ENCODE measurements around the gene SNX2. TPM values are rescaled to one million over a fixed set of nuclear protein-coding genes. Genes with fewer than 3 reads are reported as not detected.

The SNX2 gene, protein sequence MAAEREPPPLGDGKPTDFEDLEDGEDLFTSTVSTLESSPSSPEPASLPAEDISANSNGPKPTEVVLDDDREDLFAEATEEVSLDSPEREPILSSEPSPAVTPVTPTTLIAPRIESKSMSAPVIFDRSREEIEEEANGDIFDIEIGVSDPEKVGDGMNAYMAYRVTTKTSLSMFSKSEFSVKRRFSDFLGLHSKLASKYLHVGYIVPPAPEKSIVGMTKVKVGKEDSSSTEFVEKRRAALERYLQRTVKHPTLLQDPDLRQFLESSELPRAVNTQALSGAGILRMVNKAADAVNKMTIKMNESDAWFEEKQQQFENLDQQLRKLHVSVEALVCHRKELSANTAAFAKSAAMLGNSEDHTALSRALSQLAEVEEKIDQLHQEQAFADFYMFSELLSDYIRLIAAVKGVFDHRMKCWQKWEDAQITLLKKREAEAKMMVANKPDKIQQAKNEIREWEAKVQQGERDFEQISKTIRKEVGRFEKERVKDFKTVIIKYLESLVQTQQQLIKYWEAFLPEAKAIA
- total RNA-seq (2022; extraction: Qiagen RNA extraction) = 36.0 to 60.0 TPM (median 38.9 TPM) in 5 replicates

DNA sequence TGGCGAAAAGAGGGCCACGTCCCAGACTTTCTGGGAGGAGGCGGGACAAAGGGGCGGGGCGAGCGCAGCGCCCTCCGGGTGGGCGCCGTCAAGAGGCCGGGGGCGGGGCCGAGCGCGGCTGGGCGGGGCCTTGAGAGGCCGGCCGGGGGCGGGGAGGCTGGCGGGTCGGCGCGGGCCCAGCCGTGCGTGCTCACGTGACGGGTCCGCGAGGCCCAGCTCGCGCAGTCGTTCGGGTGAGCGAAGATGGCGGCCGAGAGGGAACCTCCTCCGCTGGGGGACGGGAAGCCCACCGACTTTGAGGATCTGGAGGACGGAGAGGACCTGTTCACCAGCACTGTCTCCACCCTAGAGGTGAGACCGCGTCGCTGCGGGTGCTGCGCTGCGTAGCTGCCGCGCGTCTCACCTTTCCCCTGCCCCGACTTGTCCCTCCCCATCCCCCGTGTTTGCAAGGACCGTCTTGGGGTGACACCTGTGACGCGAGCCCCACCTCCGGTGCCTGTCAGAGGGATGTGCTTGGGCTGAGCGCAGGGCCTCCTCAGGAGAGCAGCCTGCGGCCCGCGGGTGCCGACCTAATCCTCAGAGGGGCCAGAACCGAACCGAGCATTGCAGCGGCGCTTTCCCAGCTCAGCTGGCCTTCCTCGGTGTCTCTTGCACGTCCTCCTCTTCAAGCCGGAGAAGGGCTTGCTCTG is at the start of gene SNX2:
TSS of gene SNX2 (plus strand) at position 220 of the 689 bp plus-strand sequence. CDS start at position 244, 24 bp downstream.

DNA sequence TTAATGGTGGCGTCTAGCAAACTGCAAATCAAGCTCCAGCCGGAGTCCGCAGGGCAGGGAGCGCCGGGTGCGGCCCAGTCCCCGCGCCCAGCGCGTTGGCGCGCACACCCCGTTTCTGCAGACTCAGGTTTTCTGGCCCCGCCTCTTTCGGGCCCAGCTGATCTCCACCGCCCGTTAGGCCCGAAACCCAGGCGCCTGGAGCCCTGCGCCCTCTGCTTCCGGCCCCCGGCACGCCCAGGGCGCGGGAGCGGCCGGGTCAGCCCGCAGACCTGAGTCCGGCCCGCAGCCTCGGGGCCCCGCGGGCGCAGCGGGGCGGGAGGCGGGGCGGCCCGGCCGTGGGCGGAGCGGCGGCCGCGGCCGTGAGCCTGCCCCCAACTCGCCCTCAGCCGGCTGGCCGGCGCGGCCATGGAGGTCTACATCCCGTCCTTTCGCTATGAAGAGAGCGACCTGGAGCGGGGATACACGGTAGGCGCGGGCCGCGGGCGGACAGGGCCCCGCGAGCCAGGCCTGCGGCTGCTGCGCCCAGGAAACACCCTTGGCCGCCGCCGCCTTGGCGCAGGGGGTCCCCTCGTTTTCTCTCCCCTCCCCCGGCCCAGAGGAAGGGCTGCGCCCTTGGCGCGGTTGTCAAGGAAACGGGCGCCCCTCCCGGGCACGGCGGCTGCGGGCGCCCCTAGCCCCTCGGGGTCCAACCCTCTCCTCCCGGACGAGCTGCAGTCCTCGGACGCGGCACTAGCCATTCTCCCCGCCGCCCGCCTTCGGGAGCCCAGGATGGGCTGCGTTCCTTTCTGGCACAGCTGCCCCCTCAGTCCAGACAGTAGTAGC is 70.6 kb downstream of the SNX2 start, which contains the start of gene SNX24:
TSS of gene SNX24 (plus strand) at position 385 of the 822 bp plus-strand sequence. CDS start at position 406, 21 bp downstream.

Other genes with a start within 250 kb of the SNX2 start
- 20.7 to 25.3 TPM (median 23.5 TPM) in 5 replicates for gene SNX24, start 70.5 kb downstream of the SNX2 start, total RNA-seq (2022; extraction: Qiagen RNA extraction)